ENCODE data around the gene ECPAS.
"Not testable (repeated sequence)": the region's sequence is repeated elsewhere in the genome, so short reads cannot be mapped to it uniquely, and the experiment has no call there.

Gene ECPAS

GRCh38 chr9:111334318-111334863 lies 149.8 kb downstream of the ECPAS start:
- DNase-seq (ENCODE audit: low spot score), result not testable (repeated sequence)

GRCh38 chr9:111330124-111330523 lies 154.1 kb downstream of the ECPAS start, which contains the start of gene OR2K2:
Gene OR2K2 (minus strand): TSS chr9:111330224. CDS start chr9:111328433, 1,791 bp downstream.
- no peak for DNase-seq (ENCODE audit: low spot score)

- no peak for DNase-seq (ENCODE audit: low spot score)
These were observed 163.6 kb downstream of the ECPAS start for GRCh38 chr9:111320631-111321030.

- no peak for DNase-seq (ENCODE audit: low spot score)
These were observed 167.4 kb downstream of the ECPAS start for GRCh38 chr9:111316796-111317195.

Measured in activated CD4-positive, alpha-beta T cell treated with anti-CD3 and anti-CD28 coated beads, Interleukin-2, Interleukin-4, amounts not matched to agents 100 ng/mL and 50 ng/mL, durations not matched to agents 16 hours and 8 hours (primary cell).